Neutrophil (primary cell): ENCODE data around the gene CDK17.
"Not testable (repeated sequence)": the region's sequence is repeated elsewhere in the genome, so short reads cannot be mapped to it uniquely, and the experiment has no call there.

Source experiments
- H3K27ac ChIP-seq: fragments of 200-600 bp; sonication (generic); 2 replicates; pipeline ENCODE4 v1.5.1; 2016; ENCODE audit warnings: mild to moderate bottlenecking, moderate library complexity
- H3K27me3 ChIP-seq: fragments of 200-600 bp; sonication (generic); 2 replicates; pipeline ENCODE4 v1.6.0; 2016; ENCODE audit warnings: mild to moderate bottlenecking
- H3K36me3 ChIP-seq: fragments of 200-600 bp; sonication (generic); 2 replicates; pipeline ENCODE4 v1.5.1; 2017
- H3K4me1 ChIP-seq, 2 experiments: fragments of 200-600 bp in 1 of 2; sonication (generic) in 1 of 2; 1 replicate in 1 of 2; 2 replicates in 1 of 2; pipeline versions ENCODE4 v1.5.1 to v1.6.1; 2013 to 2016; ENCODE audit warnings: low read depth in 1 of 2, low read length in 1 of 2, mild to moderate bottlenecking in 1 of 2, moderate library complexity in 1 of 2; ENCODE audit not compliant: control insufficient read depth in 1 of 2, insufficient read depth in 1 of 2
- H3K4me3 ChIP-seq, 2 experiments: fragments of 200-600 bp in 1 of 2; sonication (generic) in 1 of 2; 1 replicate in 1 of 2; 2 replicates in 1 of 2; pipeline ENCODE4 v1.5.1; 2013 to 2016; ENCODE audit warnings: low read depth in 1 of 2, low read length in 1 of 2, mild to moderate bottlenecking in 1 of 2, moderate library complexity in 1 of 2
- H3K9me3 ChIP-seq: fragments of 200-600 bp; sonication (generic); 2 replicates; pipeline ENCODE4 v1.5.1; 2016
- TF ChIP-seq, protein P1 (sequence below): fragments of 200-600 bp; sonication (generic); IDR thresholded peaks from 2 replicates; pipeline ENCODE4 v1.5.1; 2016; ENCODE audit warnings: antibody characterized with exemption

The CDK17 gene

GRCh38 chr12:96404696-96405095 is 4.5 kb upstream of the CDK17 start:
- TF ChIP-seq, protein P1, sequence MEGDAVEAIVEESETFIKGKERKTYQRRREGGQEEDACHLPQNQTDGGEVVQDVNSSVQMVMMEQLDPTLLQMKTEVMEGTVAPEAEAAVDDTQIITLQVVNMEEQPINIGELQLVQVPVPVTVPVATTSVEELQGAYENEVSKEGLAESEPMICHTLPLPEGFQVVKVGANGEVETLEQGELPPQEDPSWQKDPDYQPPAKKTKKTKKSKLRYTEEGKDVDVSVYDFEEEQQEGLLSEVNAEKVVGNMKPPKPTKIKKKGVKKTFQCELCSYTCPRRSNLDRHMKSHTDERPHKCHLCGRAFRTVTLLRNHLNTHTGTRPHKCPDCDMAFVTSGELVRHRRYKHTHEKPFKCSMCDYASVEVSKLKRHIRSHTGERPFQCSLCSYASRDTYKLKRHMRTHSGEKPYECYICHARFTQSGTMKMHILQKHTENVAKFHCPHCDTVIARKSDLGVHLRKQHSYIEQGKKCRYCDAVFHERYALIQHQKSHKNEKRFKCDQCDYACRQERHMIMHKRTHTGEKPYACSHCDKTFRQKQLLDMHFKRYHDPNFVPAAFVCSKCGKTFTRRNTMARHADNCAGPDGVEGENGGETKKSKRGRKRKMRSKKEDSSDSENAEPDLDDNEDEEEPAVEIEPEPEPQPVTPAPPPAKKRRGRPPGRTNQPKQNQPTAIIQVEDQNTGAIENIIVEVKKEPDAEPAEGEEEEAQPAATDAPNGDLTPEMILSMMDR: no peak
- no peaks in the 10 kb centered on the region for H3K9me3 ChIP-seq
- no peaks in the 10 kb centered on the region for H3K27me3 ChIP-seq
- no peaks in the 10 kb centered on the region for H3K36me3 ChIP-seq
- H3K4me1 ChIP-seq: peaks cover 53 to 54% of the 10 kb centered on the region in 2 experiments
- no peak overlapping the region for H3K27ac ChIP-seq
- no peak overlapping the region for H3K4me3 ChIP-seq

- no peaks in the 10 kb centered on the region for H3K27me3 ChIP-seq
- peaks cover 47 to 48% of the 10 kb centered on the region in 2 experiments for H3K4me1 ChIP-seq
- no peaks in the 10 kb centered on the region for H3K36me3 ChIP-seq
- H3K27ac ChIP-seq: no peak overlapping the region
- no peaks in the 10 kb centered on the region for H3K9me3 ChIP-seq
- TF ChIP-seq, protein P1: no peak
- no peak overlapping the region for H3K4me3 ChIP-seq
Measured at GRCh38 chr12:96403870-96404269, 3.6 kb upstream of the CDK17 start.

DNA sequence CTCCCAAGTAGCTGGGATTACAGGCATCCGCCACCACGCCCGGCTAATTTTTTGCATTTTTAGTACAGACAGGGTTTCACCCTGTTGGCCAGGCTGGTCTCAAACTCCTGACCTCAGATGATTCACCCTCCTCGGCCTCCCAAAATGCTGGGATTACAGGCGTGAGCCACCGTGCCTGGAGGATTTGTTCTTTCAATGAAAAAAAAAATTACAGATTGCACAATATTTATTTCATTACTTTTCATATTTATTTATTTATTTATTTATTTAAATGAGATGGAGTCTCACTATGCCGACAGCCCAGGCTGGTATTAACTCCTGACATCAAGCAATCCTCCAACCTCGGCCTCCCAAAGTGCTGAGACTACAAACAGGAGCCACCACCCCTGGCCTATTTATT is 2.3 kb upstream of the CDK17 start:
- peaks cover 47 to 48% of the 10 kb centered on the region in 2 experiments for H3K4me1 ChIP-seq
- H3K9me3 ChIP-seq, H3K4me3 ChIP-seq, H3K27me3 ChIP-seq, H3K36me3 ChIP-seq, H3K27ac ChIP-seq: not testable (repeated sequence)

GRCh38 chr12:96402061-96402460 is 1.8 kb upstream of the CDK17 start:
- no peaks in the 10 kb centered on the region for H3K27me3 ChIP-seq
- H3K4me1 ChIP-seq: peaks cover 47 to 48% of the 10 kb centered on the region in 2 experiments
- H3K9me3 ChIP-seq: no peaks in the 10 kb centered on the region
- H3K36me3 ChIP-seq: no peaks in the 10 kb centered on the region
- no peak overlapping the region for H3K27ac ChIP-seq
- TF ChIP-seq, protein P1: no peak
- no peak overlapping the region for H3K4me3 ChIP-seq

- Histone ChIP-seq H3K9me3 (no peaks in the 10 kb centered on the region), H3K27ac (peak overlapping the region; percentile 98), H3K4me1 (peaks cover 41 to 42% of the 10 kb centered on the region in 2 experiments), H3K36me3 (no peaks in the 10 kb centered on the region), H3K27me3 (no peaks in the 10 kb centered on the region), H3K4me3 (peak overlapping the region; percentile 83 to 85)
- TF ChIP-seq, protein P1: no peak
Measured at GRCh38 chr12:96401076-96401871, 1.0 kb upstream of the CDK17 start.

GRCh38 chr12:96400631-96401075 is 414 bp upstream of the CDK17 start:
- no peaks in the 10 kb centered on the region for H3K27me3 ChIP-seq
- H3K4me3 ChIP-seq: peak overlapping the region; percentile 83 to 85
- H3K27ac ChIP-seq: peak overlapping the region; percentile 98
- peaks cover 36 to 37% of the 10 kb centered on the region in 2 experiments for H3K4me1 ChIP-seq
- TF ChIP-seq, protein P1: peak; percentile 14
- H3K36me3 ChIP-seq: no peaks in the 10 kb centered on the region
- H3K9me3 ChIP-seq: no peaks in the 10 kb centered on the region
